SKM-1 treated with dmso at 0.1 percent for 144 hours (cell line): ENCODE data around the gene MMP25.

ENCODE experiments used
- DNase-seq: peaks from one replicate; lab custom pipeline; 2025; ENCODE audit not compliant: unreplicated experiment; lab: John Stamatoyannopoulos, UW

The MMP25 gene

GRCh38 chr16:3017344-3017743 lies 29.0 kb upstream of the MMP25 start:
- DNase-seq = no peak

GRCh38 chr16:3017794-3018506 lies 28.4 kb upstream of the MMP25 start, which contains the start of gene CLDN6:
Gene CLDN6 (minus strand): TSS chr16:3018183. CDS start chr16:3016021, 2,162 bp downstream.
- no peak for DNase-seq

GRCh38 chr16:3019594-3020246 lies 26.6 kb upstream of the MMP25 start:
- no peak for DNase-seq

GRCh38 chr16:3020247-3020603 lies 26.1 kb upstream of the MMP25 start, which contains the start of gene TNFRSF12A:
Gene TNFRSF12A (plus strand): TSS chr16:3020368. CDS start chr16:3020398, 30 bp downstream.
- peak; percentile 70 for DNase-seq

GRCh38 chr16:3020604-3021448 lies 25.5 kb upstream of the MMP25 start:
- peak; percentile 35 for DNase-seq

GRCh38 chr16:3021449-3022207 lies 24.7 kb upstream of the MMP25 start:
- DNase-seq = peak; percentile 73

GRCh38 chr16:3022208-3022683 lies 24.1 kb upstream of the MMP25 start:
- DNase-seq = peak; percentile 49

GRCh38 chr16:3022684-3023414 lies 23.5 kb upstream of the MMP25 start:
- DNase-seq = no peak

- no peak for DNase-seq
These were observed 23.0 kb upstream of the MMP25 start for GRCh38 chr16:3023415-3023668.

- peak; percentile 97 for DNase-seq
These were observed 22.5 kb upstream of the MMP25 start, which contains the start of the genes HCFC1R1 and THOC6 for GRCh38 chr16:3023669-3024478. Gene HCFC1R1 (minus strand): TSS chr16:3023942. CDS start chr16:3023941, 1 bp downstream. Gene THOC6 (plus strand): TSS chr16:3024035. CDS start chr16:3024327, 292 bp downstream.

- DNase-seq = no peak
These were observed 21.0 kb upstream of the MMP25 start for GRCh38 chr16:3025032-3026002.

GRCh38 chr16:3026003-3026378 lies 20.4 kb upstream of the MMP25 start:
- DNase-seq = no peak

- DNase-seq = no peak
These were observed 19.5 kb upstream of the MMP25 start for GRCh38 chr16:3026609-3027488.

- DNase-seq = no peak
These were observed 18.9 kb upstream of the MMP25 start for GRCh38 chr16:3027489-3027795.

GRCh38 chr16:3027983-3028715 lies 18.2 kb upstream of the MMP25 start:
- DNase-seq = peak; percentile 62

GRCh38 chr16:3028716-3029319 lies 17.5 kb upstream of the MMP25 start:
- DNase-seq = no peak
